Liver (tissue), 9 donors: ENCODE data around the gene ADAMTS16. TPM values are rescaled to one million over a fixed set of nuclear protein-coding genes. Genes with fewer than 3 reads are reported as not detected.

Experiments
- DNase-seq: peaks from one replicate; pipeline ENCODE4 v3.0.0-alpha.2; 2017; ENCODE audit warnings: low spot score
- H3K27ac ChIP-seq, 2 donors: one replicate each; pipeline ENCODE4 v1.7.0; 2013; ENCODE audit warnings: inconsistent platforms in 2 of 2, low read length in 2 of 2, control low read depth in 1 of 2, low read depth in 1 of 2, mild to moderate bottlenecking in 1 of 2
- H3K27me3 ChIP-seq, 4 donors: one replicate each; pipeline versions ENCODE4 v1.6.1 to v1.7.0; 2013; ENCODE audit warnings: low read length in 3 of 4, inconsistent platforms in 1 of 4, mild to moderate bottlenecking in 1 of 4, moderate library complexity in 1 of 4; ENCODE audit not compliant: control insufficient read depth in 4 of 4, insufficient read depth in 4 of 4
- H3K36me3 ChIP-seq, 4 donors: one replicate each; pipeline versions ENCODE4 v1.6.1 to v1.7.0; 2013; ENCODE audit warnings: low read length in 3 of 4, mild to moderate bottlenecking in 3 of 4, low read depth in 1 of 4, moderate library complexity in 1 of 4; ENCODE audit not compliant: control insufficient read depth in 4 of 4, insufficient read depth in 3 of 4
- H3K4me1 ChIP-seq, 4 donors: one replicate each; pipeline versions ENCODE4 v1.6.1 to v1.7.0; 2013; ENCODE audit warnings: low read length in 3 of 4, mild to moderate bottlenecking in 3 of 4, moderate library complexity in 1 of 4; ENCODE audit not compliant: control insufficient read depth in 4 of 4, insufficient read depth in 4 of 4
- H3K4me3 ChIP-seq, 3 donors: one replicate each; pipeline versions ENCODE4 v1.6.1 to v1.7.0; 2013; ENCODE audit warnings: low read length in 3 of 3, control low read depth in 1 of 3, low read depth in 1 of 3, mild to moderate bottlenecking in 1 of 3
- H3K9ac ChIP-seq, 2 donors: one replicate each; pipeline ENCODE4 v1.7.0; 2013; ENCODE audit warnings: low read length in 2 of 2, mild to moderate bottlenecking in 2 of 2, moderate library complexity in 2 of 2, control low read depth in 1 of 2, low read depth in 1 of 2
- H3K9me3 ChIP-seq, 4 donors: one replicate each; pipeline versions ENCODE4 v1.6.1 to v1.7.0; 2013; ENCODE audit warnings: low read length in 3 of 4; ENCODE audit not compliant: control insufficient read depth in 4 of 4
- ATF3 ChIP-seq: IDR thresholded peaks from 2 replicates; pipeline ENCODE4 v1.6.1; 2016; ENCODE audit warnings: antibody characterized with exemption
- FOXA1 ChIP-seq: IDR thresholded peaks from 2 replicates; pipeline ENCODE4 v1.6.1; 2016; ENCODE audit warnings: antibody characterized with exemption
- FOXA2 ChIP-seq: IDR thresholded peaks from 2 replicates; pipeline ENCODE4 v1.6.1; 2016; ENCODE audit warnings: antibody characterized with exemption
- GABPA ChIP-seq, 2 donors: IDR thresholded peaks in 1 of 2; conservative IDR thresholded peaks in 1 of 2; 2 replicates each; pipeline ENCODE4 v1.6.1; 2016; ENCODE audit warnings: antibody characterized with exemption in 2 of 2, mild to moderate bottlenecking in 1 of 2, moderate library complexity in 1 of 2
- HNF4A ChIP-seq, 2 donors: conservative IDR thresholded peaks; 2 replicates each; pipeline ENCODE4 v1.6.1; 2016; ENCODE audit warnings: antibody characterized with exemption in 2 of 2, mild to moderate bottlenecking in 2 of 2
- HNF4G ChIP-seq: IDR thresholded peaks from 2 replicates; pipeline ENCODE4 v1.6.1; 2016; ENCODE audit warnings: antibody characterized with exemption
- JUND ChIP-seq, 2 donors: IDR thresholded peaks; 2 replicates each; pipeline ENCODE4 v1.6.1; 2016; ENCODE audit warnings: antibody characterized with exemption in 2 of 2
- NR2F2 ChIP-seq: IDR thresholded peaks from 2 replicates; pipeline ENCODE4 v1.6.1; 2016; ENCODE audit warnings: antibody characterized with exemption
- RAD21 ChIP-seq, 2 donors: IDR thresholded peaks; 2 replicates each; pipeline ENCODE4 v1.6.1; 2016; ENCODE audit warnings: antibody characterized with exemption in 2 of 2, mild to moderate bottlenecking in 2 of 2
- RXRA ChIP-seq, 2 donors: IDR thresholded peaks; 2 replicates each; pipeline ENCODE4 v1.6.1; 2017 to 2018; ENCODE audit warnings: antibody characterized with exemption in 2 of 2, mild to moderate bottlenecking in 1 of 2
- SP1 ChIP-seq: IDR thresholded peaks from 2 replicates; pipeline ENCODE4 v1.6.1; 2018; ENCODE audit warnings: antibody characterized with exemption, mild to moderate bottlenecking
- TAF1 ChIP-seq: conservative IDR thresholded peaks from 2 replicates; pipeline ENCODE4 v1.6.1; 2016; ENCODE audit warnings: antibody characterized with exemption, mild to moderate bottlenecking
- YY1 ChIP-seq: IDR thresholded peaks from 2 replicates; pipeline ENCODE4 v1.6.1; 2016; ENCODE audit warnings: antibody characterized with exemption, mild to moderate bottlenecking
- WGBS: extraction: QIAGEN DNeasy Blood & Tissue Kit; methylation state at CpG from one replicate; pipeline ENCODE4 v1.1.7; 2013; 5-methylcytosine and 5-hydroxymethylcytosine counted together
- polyA plus RNA-seq, 2 donors: library from polyadenylated mRNA; stranded (reverse) in 1 of 2; unstranded in 1 of 2; fragments of 200-250 nt in 1 of 2; fragments of >200 nt in 1 of 2; fragmentation: Nextera tagmentation in 1 of 2; extraction: Ambion mirVana in 1 of 2; gene quantifications; one replicate each; pipeline versions ENCODE4 v1.2.1 to v1.2.3, GENCODE V29; 2013 to 2015
- total RNA-seq, 2 donors: library from RNA; depleted of rRNA; stranded (reverse); fragments of >200 nt; gene quantifications; one replicate each; pipeline ENCODE4 v1.2.3, GENCODE V29; 2014
- TF ChIP-seq, protein P1 (sequence below): IDR thresholded peaks from 2 replicates; pipeline ENCODE4 v1.6.1; 2016; ENCODE audit warnings: antibody characterized with exemption, mild to moderate bottlenecking
- TF ChIP-seq, protein P2 (sequence below): IDR thresholded peaks from 2 replicates; pipeline ENCODE4 v1.6.1; 2016; ENCODE audit warnings: antibody characterized with exemption
- donor health status: healthy.
- donor health status: healthy.
- donor health status: healthy.
- donor health status: healthy.
- donor health status: healthy.

The ADAMTS16 gene
- total and polyA plus RNA-seq, 4 donors: under 0.01 to 0.84 TPM; not detected in 2

DNA sequence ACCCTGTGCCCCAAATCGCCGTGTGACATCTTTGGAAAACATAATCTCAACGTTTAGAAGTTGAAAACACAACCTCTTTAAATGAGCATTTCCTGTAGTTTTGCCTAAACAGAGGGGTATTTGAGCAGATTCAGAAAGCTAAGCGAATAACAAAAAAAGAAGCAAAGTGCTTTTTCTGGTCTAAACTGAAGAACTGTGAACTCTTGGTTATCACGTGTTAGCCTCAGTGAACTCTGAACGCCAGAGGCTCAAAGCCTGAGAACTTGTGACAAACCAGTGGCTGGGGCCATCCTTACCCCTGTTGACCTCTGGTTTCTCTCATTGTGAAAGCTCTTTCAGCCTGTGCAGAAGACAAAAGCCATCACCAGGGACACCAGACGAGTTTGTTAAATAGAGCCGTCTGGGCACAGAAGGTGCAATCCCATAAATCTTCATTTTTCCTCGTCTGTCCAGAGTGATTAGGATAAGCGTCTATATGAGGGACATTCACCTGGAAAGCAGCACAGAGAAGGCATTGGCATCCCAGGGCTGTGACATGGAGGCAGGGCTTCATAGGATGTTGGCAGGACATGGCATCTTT, 220.9 kb downstream of the ADAMTS16 start:
- Histone ChIP-seq H3K27me3 (no peaks in the 10 kb centered on the region), H3K9me3 (no peaks in the 10 kb centered on the region), H3K27ac (peak overlapping the region; percentile 39 to 64), H3K36me3 (no peaks in the 10 kb centered on the region), H3K4me3 (no peak overlapping the region), H3K9ac (no peak overlapping the region), H3K4me1 (peaks cover 5 to 30% (median 20%) of the 10 kb centered on the region in 4 donors)
- TF ChIP-seq YY1 (peak; percentile 44), JUND (IDR thresholded peaks at IDR 0.05) (peak in 1 of 2 donors; percentile 65), FOXA1 (peak; percentile 56), TAF1 (no peak), SP1 (peak; percentile 28), RAD21 (IDR thresholded peaks at IDR 0.05) (peak in 1 of 2 donors; percentile 42), FOXA2 (peak; percentile 52), HNF4A (conservative IDR thresholded peaks at IDR 0.05) (peak; percentile 70 to 96), RXRA (IDR thresholded peaks at IDR 0.05) (peak; percentile 83 to 95), GABPA (IDR thresholded peaks at IDR 0.05 in 1 of 2, conservative IDR thresholded peaks at IDR 0.05 in 1 of 2) (no peak), HNF4G (no peak)
- TF ChIP-seq, protein P1, sequence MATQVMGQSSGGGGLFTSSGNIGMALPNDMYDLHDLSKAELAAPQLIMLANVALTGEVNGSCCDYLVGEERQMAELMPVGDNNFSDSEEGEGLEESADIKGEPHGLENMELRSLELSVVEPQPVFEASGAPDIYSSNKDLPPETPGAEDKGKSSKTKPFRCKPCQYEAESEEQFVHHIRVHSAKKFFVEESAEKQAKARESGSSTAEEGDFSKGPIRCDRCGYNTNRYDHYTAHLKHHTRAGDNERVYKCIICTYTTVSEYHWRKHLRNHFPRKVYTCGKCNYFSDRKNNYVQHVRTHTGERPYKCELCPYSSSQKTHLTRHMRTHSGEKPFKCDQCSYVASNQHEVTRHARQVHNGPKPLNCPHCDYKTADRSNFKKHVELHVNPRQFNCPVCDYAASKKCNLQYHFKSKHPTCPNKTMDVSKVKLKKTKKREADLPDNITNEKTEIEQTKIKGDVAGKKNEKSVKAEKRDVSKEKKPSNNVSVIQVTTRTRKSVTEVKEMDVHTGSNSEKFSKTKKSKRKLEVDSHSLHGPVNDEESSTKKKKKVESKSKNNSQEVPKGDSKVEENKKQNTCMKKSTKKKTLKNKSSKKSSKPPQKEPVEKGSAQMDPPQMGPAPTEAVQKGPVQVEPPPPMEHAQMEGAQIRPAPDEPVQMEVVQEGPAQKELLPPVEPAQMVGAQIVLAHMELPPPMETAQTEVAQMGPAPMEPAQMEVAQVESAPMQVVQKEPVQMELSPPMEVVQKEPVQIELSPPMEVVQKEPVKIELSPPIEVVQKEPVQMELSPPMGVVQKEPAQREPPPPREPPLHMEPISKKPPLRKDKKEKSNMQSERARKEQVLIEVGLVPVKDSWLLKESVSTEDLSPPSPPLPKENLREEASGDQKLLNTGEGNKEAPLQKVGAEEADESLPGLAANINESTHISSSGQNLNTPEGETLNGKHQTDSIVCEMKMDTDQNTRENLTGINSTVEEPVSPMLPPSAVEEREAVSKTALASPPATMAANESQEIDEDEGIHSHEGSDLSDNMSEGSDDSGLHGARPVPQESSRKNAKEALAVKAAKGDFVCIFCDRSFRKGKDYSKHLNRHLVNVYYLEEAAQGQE: peak; percentile 32
- TF ChIP-seq, protein P2, sequence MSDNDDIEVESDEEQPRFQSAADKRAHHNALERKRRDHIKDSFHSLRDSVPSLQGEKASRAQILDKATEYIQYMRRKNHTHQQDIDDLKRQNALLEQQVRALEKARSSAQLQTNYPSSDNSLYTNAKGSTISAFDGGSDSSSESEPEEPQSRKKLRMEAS: peak; percentile 41
- peak; percentile 40 for DNase-seq
- 29% methylated on average over 10 of the region's 10 CpGs for WGBS

GRCh38 chr5:5363045-5363444, 222.9 kb downstream of the ADAMTS16 start:
- 82% methylated on average over 3 of the region's 3 CpGs for WGBS
- no peak for DNase-seq
- Histone ChIP-seq H3K27ac (no peak overlapping the region), H3K36me3 (no peaks in the 10 kb centered on the region), H3K4me3 (no peak overlapping the region), H3K4me1 (peaks cover 5 to 26% (median 20%) of the 10 kb centered on the region in 4 donors), H3K9me3 (no peaks in the 10 kb centered on the region), H3K9ac (no peak overlapping the region), H3K27me3 (no peaks in the 10 kb centered on the region)
- no peak for TF ChIP-seq TAF1
- TF ChIP-seq HNF4A (conservative IDR thresholded peaks at IDR 0.05): no peak
- no peak for TF ChIP-seq FOXA2
- no peak for TF ChIP-seq ATF3
- no peak for TF ChIP-seq NR2F2
- TF ChIP-seq, protein P2: no peak
- TF ChIP-seq YY1: no peak
- TF ChIP-seq GABPA (IDR thresholded peaks at IDR 0.05 in 1 of 2, conservative IDR thresholded peaks at IDR 0.05 in 1 of 2): no peak
- no peak for TF ChIP-seq JUND (IDR thresholded peaks at IDR 0.05)
